Right cardiac atrium (tissue), 5 donors: ENCODE data around the gene TENT4A. TPM values are rescaled to one million over a fixed set of nuclear protein-coding genes. Genes with fewer than 3 reads are reported as not detected.

Source experiments
- ATAC-seq, 2 donors: fragments of 200-7000 bp; cut with Tn5 transposase; one replicate each; pipeline versions ENCODE4 v1.8.0 to v1.9.1; 2020; ENCODE audit warnings: moderate library complexity in 2 of 2, mild to moderate bottlenecking in 1 of 2
- DNase-seq, 3 donors: peaks; one replicate each; pipeline ENCODE4 v3.0.0-alpha.2; 2020
- H3K27ac ChIP-seq: one replicate; pipeline ENCODE4 v1.5.1; 2013; ENCODE audit warnings: mild to moderate bottlenecking, low read length, control low read depth, moderate library complexity
- H3K27me3 ChIP-seq: one replicate; pipeline ENCODE4 v1.6.1; 2013; ENCODE audit not compliant: control insufficient read depth, insufficient read depth
- H3K4me1 ChIP-seq: one replicate; pipeline ENCODE4 v1.6.1; 2013; ENCODE audit warnings: low read length; ENCODE audit not compliant: control insufficient read depth, insufficient read depth
- H3K4me3 ChIP-seq: one replicate; pipeline ENCODE4 v1.5.1; 2013; ENCODE audit warnings: low read length, control low read depth
- H3K9me3 ChIP-seq: one replicate; pipeline ENCODE4 v1.6.1; 2013; ENCODE audit warnings: low read length; ENCODE audit not compliant: control insufficient read depth
- WGBS: extraction: QIAGEN DNeasy Blood & Tissue Kit; methylation state at CpG from one replicate; pipeline ENCODE4 v1.1.7; 2013; 5-methylcytosine and 5-hydroxymethylcytosine counted together
- intact Hi-C, 4 donors: fragments of 100-400 bp; cut with DNase I; formaldehyde crosslinking; loops; one replicate each; pipeline versions ENCODE4 v1.11.0 to v1.14.0; 2022 to 2023
- polyA plus RNA-seq: library from polyadenylated mRNA; stranded (reverse); fragments of 200-250 nt; gene quantifications from one replicate; pipeline ENCODE4 v1.2.3, GENCODE V29; 2013
- total RNA-seq, 4 donors: library from RNA; stranded (reverse); fragmentation: NEBNext Ultra II Directional; extraction: Animal tissue kit (Norgen Biotek cat#: 25700); gene quantifications; one replicate each; pipeline ENCODE4 v1.2.1, GENCODE V29; 2021
- donor health status: healthy with polysubstance abuse.
- donor health status: DM: no; HTN: yes; CAD: no.
- donor health status: DM: no; HTN: no; CAD: no.
- donor health status: DM: no; HTN: yes; CAD: no; lungs with severe emphysema.
- donor health status: DM: yes; HTN: yes; CAD: no.

The TENT4A gene
- total and polyA plus RNA-seq, 5 donors = 4.7 to 14.5 (median 11.8) TPM

- intact Hi-C loops = no loop called here
- ATAC-seq = no peak
- Histone ChIP-seq H3K4me3 (no peak overlapping the region), H3K4me1 (peaks cover 27% of the 10 kb centered on the region), H3K9me3 (peaks cover 2% of the 10 kb centered on the region), H3K27me3 (no peaks in the 10 kb centered on the region), H3K27ac (no peak overlapping the region)
- no peak for DNase-seq
- WGBS = 86% methylated on average over 8 of the region's 8 CpGs
Observed at GRCh38 chr5:6724321-6724929, 11.2 kb downstream of the TENT4A start.

- Histone ChIP-seq H3K27ac (no peak overlapping the region), H3K4me1 (peaks cover 28% of the 10 kb centered on the region), H3K9me3 (peaks cover 2% of the 10 kb centered on the region), H3K27me3 (no peaks in the 10 kb centered on the region), H3K4me3 (no peak overlapping the region)
- 79% methylated on average over 4 of the region's 4 CpGs for WGBS
- intact Hi-C loops = no loop called here
- no peak for ATAC-seq
- DNase-seq = no peak
Observed at GRCh38 chr5:6725421-6725820, 12.2 kb downstream of the TENT4A start.

- 90% methylated on average over 9 of the region's 9 CpGs for WGBS
- intact Hi-C loops = no loop called here
- no peak for DNase-seq
- no peak overlapping the region for H3K4me3 ChIP-seq
- H3K27ac ChIP-seq = no peak overlapping the region
- ATAC-seq = no peak
- H3K27me3 ChIP-seq = no peaks in the 10 kb centered on the region
- no peaks in the 10 kb centered on the region for H3K9me3 ChIP-seq
- H3K4me1 ChIP-seq = peaks cover 25% of the 10 kb centered on the region
Observed at GRCh38 chr5:6726006-6726405, 12.8 kb downstream of the TENT4A start.

- Histone ChIP-seq H3K4me3 (no peak overlapping the region), H3K9me3 (no peaks in the 10 kb centered on the region), H3K27me3 (no peaks in the 10 kb centered on the region), H3K27ac (no peak overlapping the region), H3K4me1 (peaks cover 24% of the 10 kb centered on the region)
- intact Hi-C loops = no loop called here
- ATAC-seq (no peak), DNase-seq (no peak)
- WGBS = 95% methylated on average over 8 of the region's 8 CpGs
Observed at GRCh38 chr5:6727231-6727630, 14.0 kb downstream of the TENT4A start.

- intact Hi-C loops = no loop called here
- ATAC-seq (no peak), DNase-seq (no peak)
- H3K27ac ChIP-seq = no peak overlapping the region
- no peak overlapping the region for H3K4me3 ChIP-seq
- H3K9me3 ChIP-seq = no peaks in the 10 kb centered on the region
- 86% methylated on average over 17 of the region's 17 CpGs for WGBS
- H3K27me3 ChIP-seq = no peaks in the 10 kb centered on the region
- peaks cover 27% of the 10 kb centered on the region for H3K4me1 ChIP-seq
Observed at GRCh38 chr5:6728011-6728794, 15.0 kb downstream of the TENT4A start.

GRCh38 chr5:6728795-6729183, 15.6 kb downstream of the TENT4A start:
- H3K4me3 ChIP-seq = no peak overlapping the region
- WGBS = 88% methylated on average over 1 of the region's 1 CpG
- intact Hi-C loops = no loop called here
- H3K27ac ChIP-seq = no peak overlapping the region
- H3K9me3 ChIP-seq = no peaks in the 10 kb centered on the region
- ATAC-seq (no peak), DNase-seq (no peak)
- H3K4me1 ChIP-seq = peaks cover 24% of the 10 kb centered on the region
- no peaks in the 10 kb centered on the region for H3K27me3 ChIP-seq

- intact Hi-C loops = no loop called here
- no peak overlapping the region for H3K4me3 ChIP-seq
- no peak overlapping the region for H3K27ac ChIP-seq
- peaks cover 25% of the 10 kb centered on the region for H3K4me1 ChIP-seq
- ATAC-seq (no peak), DNase-seq (peak; percentile 39 to 71 (median 66))
- WGBS = 76% methylated on average over 12 of the region's 12 CpGs
- no peaks in the 10 kb centered on the region for H3K27me3 ChIP-seq
- H3K9me3 ChIP-seq = no peaks in the 10 kb centered on the region
Observed at GRCh38 chr5:6729386-6730310, 16.4 kb downstream of the TENT4A start.

- no peak for DNase-seq
- Histone ChIP-seq H3K27ac (no peak overlapping the region), H3K4me1 (peaks cover 25% of the 10 kb centered on the region), H3K9me3 (no peaks in the 10 kb centered on the region), H3K27me3 (no peaks in the 10 kb centered on the region), H3K4me3 (no peak overlapping the region)
- 67% methylated on average over 8 of the region's 8 CpGs for WGBS
- intact Hi-C loops = no loop called here
- ATAC-seq = no peak
Observed at GRCh38 chr5:6730407-6730806, 17.2 kb downstream of the TENT4A start.

- 91% methylated on average over 3 of the region's 3 CpGs for WGBS
- H3K4me1 ChIP-seq = peaks cover 25% of the 10 kb centered on the region
- no peak overlapping the region for H3K4me3 ChIP-seq
- intact Hi-C loops = no loop called here
- ATAC-seq (no peak), DNase-seq (no peak)
- H3K27me3 ChIP-seq = no peaks in the 10 kb centered on the region
- H3K27ac ChIP-seq = no peak overlapping the region
- no peaks in the 10 kb centered on the region for H3K9me3 ChIP-seq
Observed at GRCh38 chr5:6730807-6731206, 17.6 kb downstream of the TENT4A start.

- WGBS = 47% methylated on average over 7 of the region's 7 CpGs
- no peak for DNase-seq
- Histone ChIP-seq H3K27ac (peak overlapping the region; percentile 68), H3K9me3 (no peaks in the 10 kb centered on the region), H3K27me3 (no peaks in the 10 kb centered on the region), H3K4me3 (no peak overlapping the region), H3K4me1 (peaks cover 23% of the 10 kb centered on the region)
- intact Hi-C loops = no loop called here
- peak in 1 of 2 donors; percentile 25 for ATAC-seq
Observed at GRCh38 chr5:6731465-6732237, 18.4 kb downstream of the TENT4A start.
